HG03025 (cell line): ENCODE measurements around the gene TCP11.

Experiments
- ATAC-seq: cut with Tn5 transposase; IDR thresholded peaks from one replicate; pipeline ENCODE4 v1.9.1; 2021; ENCODE audit warnings: mild to moderate bottlenecking, moderate library complexity; ENCODE audit not compliant: unreplicated experiment, low FRiP score

TCP11 gene

DNA sequence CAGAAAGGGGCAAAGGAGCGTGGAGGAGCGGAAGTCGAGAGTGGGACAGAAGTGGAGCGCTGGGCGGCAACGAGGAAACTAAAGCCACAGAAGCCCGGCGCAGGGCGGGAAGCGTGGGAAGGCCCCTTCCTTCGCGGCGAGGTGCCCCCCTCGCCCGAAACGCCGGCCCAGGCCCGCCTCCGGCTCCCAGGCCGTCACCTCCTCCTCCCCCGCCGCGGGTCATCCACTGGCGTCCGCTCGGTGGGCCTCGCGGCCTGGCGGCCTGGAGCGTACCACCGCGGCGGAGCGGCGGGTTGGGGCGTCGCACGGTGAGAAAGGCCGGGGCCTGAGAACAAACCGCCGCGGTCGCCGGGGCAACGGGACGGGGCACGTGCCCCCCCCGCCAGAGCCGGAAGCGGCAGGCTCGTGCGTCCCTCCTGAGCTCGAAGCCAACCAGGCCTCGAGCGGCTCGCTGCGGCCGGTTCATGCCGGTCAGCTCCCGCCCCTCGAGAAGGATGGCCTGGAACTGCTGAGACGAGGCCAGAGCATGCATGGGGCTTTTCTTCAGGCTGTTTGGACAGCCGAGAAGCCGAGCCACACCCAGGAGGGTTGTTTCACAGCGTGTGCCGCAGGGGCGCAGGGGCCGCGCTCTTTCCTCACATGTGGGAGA, at the start of gene TCP11:
Gene TCP11 (minus strand): TSS at position 333 of the 649 bp plus-strand sequence. CDS start 469 bp downstream, outside the sequence.
- ATAC-seq, result no peak

DNA sequence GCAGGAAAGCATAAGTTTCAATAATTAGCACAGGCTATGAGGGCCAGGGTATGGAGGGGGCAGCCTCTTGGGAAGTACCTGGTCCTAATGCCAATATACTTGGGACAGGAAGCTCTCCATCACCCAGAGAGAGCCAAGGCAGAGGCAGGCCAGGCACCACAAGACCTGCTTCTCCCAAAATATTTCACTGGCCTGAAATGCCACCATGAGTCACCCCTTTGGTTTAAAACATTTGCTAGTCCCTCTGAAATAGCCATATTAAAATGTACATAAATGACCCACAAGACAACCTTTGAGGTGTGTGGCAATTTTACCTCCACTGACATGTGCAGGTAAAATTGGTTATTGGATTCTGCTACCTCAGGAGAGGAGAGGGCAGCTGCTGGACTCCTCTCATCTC, 49.2 kb upstream of the TCP11 start:
- no peak for ATAC-seq

DNA sequence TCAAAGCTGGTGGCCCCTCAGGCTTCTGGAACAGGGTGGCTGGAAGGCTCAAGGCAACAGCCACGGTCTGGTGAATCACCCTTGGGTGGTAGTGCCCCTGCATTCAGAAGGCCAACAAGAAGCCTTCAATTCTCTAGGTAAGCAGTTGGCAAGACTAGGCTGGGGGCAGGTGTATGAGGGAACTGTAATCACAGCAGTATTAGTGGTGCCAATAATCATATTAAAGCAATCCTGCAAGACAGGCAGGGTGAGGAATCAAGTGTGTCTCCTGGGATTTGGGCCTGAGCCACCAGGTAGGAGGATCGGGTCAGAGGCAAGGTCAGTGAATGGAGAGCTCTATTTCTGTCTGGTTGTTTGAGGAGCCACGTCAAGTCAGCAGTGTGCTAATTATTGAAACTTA, 47.7 kb upstream of the TCP11 start:
- no peak for ATAC-seq

DNA sequence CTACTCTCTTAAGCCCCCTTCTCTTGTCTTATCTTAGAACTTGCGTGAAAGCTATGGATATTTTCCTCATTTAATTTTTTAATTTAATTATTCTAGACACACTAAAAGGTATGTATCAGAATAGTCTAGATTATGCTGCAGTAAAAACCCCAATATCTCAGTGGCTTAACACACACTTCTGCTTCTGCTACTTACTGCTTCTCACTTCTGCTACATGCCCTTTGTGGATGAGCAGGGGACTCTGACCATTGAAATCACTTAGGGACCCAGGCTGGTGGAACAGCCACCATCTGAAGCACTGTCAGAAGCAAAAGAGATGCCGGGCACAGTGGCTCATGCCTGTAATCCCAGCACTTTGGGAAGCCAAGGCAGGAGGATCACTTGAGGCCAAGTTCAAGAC, 45.4 kb upstream of the TCP11 start:
- no peak for ATAC-seq

DNA sequence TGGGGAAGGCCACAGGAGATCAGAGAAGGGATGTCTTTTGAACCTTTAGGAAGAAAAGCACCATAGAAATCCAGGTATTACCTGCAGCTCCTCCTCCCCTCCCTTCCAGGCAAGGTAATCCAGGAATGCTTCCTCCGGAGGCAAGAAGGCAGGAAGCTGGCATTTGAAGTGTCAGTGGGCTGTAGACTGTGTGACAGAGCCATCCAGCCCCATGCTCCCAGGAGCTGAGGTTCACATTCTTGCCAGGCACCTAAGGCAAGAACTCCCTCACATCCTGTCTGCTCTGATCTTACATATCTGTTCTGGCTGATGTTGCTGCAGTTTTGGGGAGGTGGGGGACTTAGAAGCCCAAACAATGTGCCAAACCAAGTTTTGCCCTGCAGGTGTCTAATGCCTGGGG, 44.8 kb upstream of the TCP11 start:
- no peak for ATAC-seq

DNA sequence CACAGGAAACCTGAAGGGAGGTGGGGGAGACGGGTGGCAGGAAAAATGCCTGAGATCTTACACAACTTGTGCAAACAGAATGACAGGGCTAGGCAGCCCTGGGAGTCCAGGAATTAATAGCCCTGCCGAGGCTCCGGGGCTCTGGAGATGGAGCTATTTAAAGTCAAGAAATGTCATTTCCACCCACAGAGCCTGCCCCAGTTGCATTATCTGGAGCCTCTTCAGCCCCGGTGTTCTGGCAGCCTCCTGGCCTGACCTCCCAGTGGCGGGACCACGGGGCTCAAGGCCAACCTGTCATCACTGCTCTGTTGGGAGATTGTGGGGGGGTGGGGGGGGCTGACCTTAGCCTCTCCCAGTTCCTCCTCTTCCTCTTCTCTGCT, 44.2 kb upstream of the TCP11 start:
- no peak for ATAC-seq

DNA sequence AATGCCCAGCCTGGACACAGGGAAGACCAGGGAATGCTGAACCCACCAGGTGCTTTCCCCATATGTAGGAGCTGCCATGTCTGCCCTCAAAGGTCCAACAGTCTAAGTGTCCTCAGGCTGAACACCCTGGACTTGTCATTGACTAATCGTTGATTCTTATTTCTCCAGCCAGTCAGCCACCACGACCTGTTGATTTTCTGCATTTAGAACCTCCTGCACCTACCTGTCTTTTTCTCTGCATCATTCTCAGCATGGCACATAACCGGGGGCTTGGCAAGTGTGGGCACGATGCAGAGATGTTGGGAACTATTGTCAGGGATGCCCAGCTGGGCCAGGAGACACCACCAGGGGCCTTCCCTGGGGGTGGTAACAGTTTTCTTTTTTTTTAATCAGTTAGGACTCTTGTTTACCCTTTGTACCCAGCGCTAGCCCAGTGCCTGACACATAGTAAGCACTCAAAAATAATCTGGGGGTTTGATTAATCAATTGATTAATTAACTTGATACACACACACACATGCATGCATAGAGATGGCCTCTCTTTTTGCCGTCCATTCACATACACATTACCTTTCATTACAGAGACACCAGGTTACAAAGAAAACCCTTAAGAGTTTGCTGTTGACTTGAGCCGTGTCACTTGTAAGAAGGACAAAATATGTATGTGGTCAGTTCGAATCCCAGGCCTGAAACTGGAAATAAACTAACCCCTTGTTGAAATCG, 43.6 kb upstream of the TCP11 start:
- no peak for ATAC-seq

DNA sequence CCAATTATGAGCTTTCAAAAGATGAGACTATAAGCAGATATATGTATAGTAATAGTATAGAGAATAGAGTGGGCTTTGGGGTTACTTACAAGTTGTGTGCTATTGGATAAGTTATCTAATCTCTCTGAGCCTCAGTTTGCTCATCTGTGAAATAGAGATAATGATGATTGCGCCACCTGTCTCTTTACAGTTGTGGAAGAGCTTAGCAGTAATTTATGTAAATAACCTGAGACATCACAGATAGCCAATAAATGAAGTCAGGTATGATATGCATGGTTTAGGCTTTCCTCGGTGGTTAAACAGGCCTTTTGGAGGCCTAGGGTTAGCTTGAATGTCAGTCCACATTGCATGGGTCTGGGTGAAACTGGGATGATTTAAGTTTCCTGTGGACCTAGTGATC, 42.8 kb upstream of the TCP11 start:
- no peak for ATAC-seq

DNA sequence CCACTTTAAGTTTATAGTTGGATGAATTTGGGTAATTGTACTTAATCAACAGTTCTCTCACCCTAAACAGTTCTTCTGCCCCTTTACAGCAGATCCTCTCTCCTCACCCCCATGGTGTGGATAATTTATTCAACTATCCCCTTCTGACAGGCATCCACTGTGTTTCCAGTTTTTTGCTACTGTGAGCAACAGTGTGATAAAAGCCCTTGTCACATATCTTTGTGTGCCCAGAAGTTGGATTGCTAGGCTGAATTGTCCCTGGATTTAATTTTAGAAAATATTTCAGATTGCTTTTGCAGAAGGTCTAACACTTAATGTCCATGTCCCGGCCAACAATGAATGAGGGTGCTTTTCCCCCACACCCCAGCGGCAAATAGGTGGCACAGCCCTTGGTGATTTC, 42.1 kb upstream of the TCP11 start:
- ATAC-seq, result no peak

DNA sequence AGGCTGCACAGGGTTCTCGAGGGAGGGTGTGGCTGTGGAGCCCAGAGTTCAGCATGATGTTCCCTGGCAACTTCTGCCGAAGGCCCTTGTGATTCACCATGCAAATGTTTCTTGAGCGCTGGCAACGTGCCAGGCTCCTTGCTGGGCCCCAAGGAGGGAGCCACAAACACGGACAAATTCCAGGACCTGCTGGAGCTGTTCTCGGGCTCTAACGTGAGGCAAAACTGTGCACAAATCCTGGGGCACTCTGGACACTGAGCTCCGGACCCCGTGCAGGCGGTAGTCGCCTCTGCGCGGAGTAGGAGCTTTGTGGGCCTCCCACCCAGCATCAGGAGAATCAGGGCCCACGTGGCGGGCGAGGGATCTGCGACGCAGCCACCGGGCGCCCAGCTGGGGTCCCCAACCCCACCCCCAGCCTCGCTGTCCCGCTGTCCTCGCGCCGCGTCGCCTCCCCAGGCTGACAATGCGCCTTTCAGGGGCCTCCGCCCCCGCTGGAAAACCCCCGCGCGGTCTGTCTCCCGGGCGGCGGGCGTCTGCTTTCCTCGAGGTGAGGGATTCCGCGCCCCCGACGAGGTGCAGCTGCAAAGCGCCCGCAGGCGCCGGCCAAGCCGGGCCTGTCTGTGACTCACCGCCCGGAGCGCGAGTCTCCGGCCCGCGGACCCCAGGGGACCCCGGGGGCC, 40.9 kb upstream of the TCP11 start:
- no peak for ATAC-seq

DNA sequence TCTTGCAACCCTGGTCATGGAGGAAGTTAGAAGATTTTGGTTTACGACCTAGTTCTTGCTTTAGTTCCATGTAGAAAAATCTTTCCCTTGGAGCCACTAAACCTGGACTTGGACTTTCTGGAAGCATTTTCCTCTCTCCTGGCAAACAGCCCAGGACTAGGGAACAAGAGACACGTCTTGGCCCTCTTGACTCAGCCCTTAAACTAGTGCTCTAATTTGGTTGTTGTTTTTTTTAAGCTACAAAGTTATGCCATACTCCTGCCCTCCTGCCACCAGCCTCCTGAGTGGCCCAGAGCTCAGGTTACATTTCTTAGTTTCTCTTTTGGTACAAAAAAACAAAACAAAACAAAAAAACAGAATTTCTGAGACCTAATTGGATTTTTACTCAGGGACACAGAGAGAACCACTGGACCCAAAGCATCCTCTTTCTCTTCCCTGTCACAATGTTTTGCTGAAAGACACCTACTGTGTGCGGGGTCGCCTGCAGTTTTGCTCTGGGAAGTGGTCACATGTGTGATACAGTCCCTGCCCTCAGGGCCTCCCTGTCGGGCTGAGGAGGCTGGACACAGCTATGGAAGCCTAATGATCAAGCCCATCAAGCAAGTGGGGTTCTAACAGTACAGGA, 40.3 kb upstream of the TCP11 start:
- ATAC-seq, result no peak

DNA sequence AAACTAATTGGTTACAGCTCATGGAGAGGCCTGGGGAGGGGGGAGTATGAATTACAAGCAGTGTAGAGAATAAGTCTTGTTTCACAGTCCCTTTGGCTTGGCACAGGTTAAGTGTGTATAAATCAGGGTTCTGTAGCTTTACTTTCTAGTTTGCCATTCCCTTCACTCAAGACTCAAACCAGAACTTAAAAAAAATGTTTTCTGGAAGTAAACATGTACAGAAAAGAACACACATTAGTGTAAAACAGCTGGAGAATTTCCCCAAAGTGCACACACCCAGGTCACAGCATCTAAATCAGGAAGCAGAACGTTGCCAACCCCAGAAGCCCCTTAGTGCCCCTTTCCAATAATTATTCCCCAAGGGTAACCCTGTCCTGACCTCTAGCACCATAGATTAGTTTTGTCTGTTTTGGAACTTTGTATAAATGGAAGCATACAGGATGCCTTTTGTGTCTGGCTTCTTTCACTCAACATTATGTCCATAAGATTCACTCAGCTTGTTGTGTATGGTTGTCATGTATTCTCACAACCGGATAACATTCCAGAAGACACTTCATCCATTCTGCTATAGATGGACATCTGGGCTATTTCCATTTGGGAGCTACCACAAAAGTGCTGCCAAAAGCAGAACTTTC, 38.9 kb upstream of the TCP11 start:
- no peak for ATAC-seq

DNA sequence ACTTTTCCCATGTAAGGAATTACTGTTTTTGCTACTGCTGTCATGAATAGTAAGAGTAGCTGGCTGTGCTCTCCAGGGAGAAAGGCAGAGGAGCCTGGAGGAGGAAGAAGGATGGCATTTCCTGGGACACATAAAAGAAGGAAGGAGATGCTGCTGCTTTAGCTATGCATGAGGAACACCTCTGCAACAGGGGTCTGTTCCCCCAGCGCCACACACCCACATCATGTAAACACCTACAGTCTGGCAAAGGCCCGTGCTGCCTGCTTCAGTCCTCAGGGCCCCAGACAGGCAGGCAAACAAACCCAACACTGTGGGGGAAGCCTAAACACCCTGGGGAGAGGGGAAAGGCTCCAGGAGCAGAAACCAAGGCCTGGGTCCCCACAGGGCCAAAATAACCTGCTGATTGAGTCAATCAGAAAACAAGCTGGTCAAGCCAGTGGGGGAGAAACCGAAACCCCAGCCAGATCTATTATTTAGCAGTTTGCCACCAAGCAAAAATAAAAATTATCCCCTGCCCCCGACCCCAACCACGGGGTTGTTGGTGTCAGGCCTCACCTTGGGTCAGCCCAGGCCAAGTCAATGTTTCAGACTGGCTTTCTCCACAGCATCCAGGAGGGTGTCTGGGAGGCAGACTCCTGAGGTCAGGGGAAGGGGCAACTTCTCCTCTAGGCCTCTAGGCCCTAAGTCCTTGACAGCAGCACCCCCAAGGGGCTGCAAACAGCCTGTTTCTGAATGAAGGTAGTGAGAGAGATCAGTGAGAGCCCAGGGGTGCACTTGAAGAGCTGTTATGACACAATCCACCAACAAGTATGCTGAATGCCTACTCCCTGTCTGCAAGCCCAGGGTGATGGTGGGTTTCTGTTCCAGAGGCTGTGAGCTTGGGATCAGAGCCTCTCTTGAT, 38.0 kb upstream of the TCP11 start:
- ATAC-seq, result no peak

DNA sequence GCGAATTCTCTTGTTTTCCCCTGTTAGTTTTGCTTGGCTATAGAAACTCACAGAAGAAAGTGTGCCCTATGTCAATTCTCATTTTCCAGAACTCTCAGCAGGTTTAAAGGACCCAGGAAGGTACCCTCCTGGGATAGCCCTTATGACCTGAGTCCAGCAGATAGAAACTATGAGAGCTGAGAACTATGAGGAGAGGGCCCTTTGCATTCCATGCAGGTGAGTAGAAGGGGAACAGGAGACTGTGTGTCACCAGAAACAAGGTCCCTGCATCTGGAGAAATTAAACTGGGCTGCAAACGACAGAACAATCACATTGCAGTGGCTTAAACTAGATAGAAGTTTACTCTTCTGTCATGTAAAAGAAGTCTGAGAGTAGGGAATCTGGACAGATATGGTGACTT, 36.9 kb upstream of the TCP11 start:
- no peak for ATAC-seq

DNA sequence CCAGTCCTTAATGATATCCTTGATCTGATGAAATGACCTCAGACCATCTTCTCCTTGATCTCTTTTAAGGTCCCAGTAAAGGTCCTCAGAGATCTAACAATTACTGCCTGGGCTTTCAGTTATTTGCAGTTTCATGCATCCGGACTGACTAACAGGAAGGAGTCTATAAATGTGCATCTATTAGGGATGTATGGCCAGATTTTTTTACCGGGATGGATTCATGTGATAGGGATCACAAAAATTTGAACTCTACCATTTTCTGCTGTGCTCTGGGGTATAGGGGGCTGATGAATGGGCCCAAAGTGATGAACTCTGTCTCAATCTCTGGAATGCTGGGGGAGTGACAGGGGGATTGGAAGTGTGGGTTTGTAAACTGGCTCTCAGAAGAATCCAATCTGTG, 36.5 kb upstream of the TCP11 start:
- no peak for ATAC-seq

DNA sequence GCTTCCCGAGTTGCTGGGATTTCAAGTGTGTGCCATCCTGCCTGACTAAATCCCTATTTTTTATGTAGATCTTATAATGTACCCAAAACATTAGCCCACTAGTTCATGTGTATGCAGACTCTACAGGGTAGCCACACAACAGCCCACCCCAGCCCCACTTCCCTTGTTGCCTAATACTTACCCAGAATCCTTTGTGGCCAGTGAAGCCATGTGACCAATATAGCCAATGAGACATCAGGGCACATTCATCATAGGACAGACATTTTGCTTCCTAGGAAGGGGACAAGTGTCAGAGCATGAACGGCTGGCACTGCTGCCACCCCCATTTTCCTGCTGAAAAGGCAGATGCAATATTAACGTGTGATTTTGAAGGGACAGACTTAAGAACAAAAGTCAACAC, 36.0 kb upstream of the TCP11 start:
- no peak for ATAC-seq

DNA sequence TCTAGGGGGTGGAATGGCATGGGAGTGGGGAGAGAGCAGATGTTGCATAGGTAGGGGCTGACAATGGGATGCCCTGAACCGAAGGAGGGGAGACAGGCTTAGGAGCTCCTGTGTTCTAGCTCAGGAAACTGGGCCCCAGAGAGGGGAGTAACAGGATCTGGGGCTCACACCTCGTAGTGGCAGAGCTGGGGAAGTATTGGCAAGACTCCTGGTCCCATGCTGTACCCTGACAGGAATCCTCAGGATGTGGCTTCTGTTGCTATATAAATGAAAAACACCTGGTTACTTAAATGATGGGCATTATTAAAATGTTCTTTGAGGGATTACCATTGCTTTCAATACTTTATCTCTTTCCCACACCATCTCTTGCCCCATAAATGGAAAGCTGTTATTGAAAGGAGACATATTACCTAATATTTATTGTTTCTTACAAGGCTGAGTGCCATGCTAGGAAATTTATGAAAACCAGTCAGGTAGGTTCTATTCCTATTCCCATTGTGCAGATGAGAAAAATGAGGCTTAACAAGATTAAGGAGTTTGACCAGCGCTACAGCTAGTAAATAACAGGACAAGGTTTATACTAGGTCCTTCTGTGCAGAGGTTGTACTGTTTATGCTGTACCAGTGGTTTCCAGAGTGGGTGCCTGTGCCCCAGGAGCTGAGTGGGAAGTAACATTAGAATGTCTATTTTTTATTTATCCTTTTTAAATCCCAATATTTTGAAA, 35.3 kb upstream of the TCP11 start:
- ATAC-seq, result no peak

DNA sequence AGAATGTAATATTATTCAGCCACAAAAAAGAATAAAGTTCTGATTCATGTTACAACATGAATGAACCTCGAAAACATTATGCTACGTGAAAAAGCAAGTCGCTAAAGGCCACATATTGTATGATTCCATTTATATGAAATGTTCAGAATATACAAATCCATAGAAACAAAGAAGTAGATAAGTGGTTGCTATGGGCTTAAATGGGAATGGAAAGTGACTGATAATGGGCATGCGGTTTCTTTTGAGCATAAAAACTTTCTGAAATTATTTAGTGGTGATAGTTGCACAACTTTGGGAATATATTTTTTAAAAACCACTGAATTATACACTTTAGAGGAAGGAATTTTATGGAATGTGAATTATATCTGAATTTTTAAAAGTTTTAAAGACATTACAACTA, 33.4 kb upstream of the TCP11 start:
- ATAC-seq, result no peak

DNA sequence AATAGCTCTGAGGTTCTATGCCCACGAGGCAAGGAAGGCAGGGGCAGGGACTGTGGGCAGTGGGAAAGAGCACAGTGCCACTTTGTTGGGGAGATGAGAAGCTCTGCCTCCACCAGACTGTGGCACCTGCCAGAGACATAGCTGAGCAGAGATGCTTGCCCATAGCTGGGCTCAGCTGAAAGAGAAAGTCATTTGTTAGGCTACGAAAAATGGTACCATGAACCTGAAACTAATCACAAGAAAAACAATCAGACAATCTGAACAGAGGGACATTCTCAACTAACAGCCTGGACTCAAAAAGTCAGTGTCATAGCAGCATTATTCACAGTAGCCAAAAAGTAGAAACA, 32.9 kb upstream of the TCP11 start:
- no peak for ATAC-seq
